GM12878 (cell line): ENCODE data around the gene MMP24.

Experiments used
- EP300 ChIP-seq, 2 experiments: fragments of 150-350 bp in 1 of 2; IDR thresholded peaks; 2 replicates each; pipeline ENCODE4 v1.6.1; 2011 to 2012; ENCODE audit warnings: low read depth in 2 of 2, low read length in 2 of 2, borderline replicate concordance in 1 of 2, improper control_type of control experiment in 1 of 2, inconsistent platforms in 1 of 2; ENCODE audit not compliant: control insufficient read depth in 1 of 2
- GABPA ChIP-seq: IDR thresholded peaks from 2 replicates; pipeline ENCODE4 v1.6.1; 2014; ENCODE audit warnings: antibody characterized with exemption, low read depth, mild to moderate bottlenecking, inconsistent platforms
- HCFC1 ChIP-seq: fragments of 150-350 bp; IDR thresholded peaks from 2 replicates; pipeline ENCODE4 v1.6.1; 2014; ENCODE audit warnings: low read length

DNA sequence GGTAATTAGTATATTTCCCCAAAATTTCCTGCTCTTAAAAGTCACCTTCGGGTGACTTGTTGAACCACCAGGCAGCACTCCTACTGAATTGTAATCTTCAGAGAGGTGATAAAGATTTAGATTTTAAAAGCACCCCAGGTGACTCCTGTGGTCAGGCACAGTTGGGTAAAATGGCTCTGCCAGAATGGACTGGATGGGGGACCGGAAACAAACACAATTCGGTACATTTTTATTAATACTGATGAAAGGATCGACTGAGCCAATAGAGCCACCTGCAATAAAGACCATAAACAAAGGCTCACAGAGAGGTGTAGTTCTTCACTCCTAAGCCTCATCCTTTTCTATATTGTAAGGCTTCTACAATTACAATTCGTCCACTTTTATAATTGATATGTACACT, 85.3 kb downstream of the MMP24 start:
- TF ChIP-seq GABPA (no peak), HCFC1 (no peak), EP300 (IDR thresholded peaks at IDR 0.05; ENCODE audit: borderline replicate concordance in 1 of 2, control insufficient read depth in 1 of 2, low read depth in 2 of 2, low read length in 2 of 2) (no peak)
